Endothelial cell of umbilical vein (primary cell): ENCODE measurements around the gene MUC2. TPM values are rescaled to one million over a fixed set of nuclear protein-coding genes. Genes with fewer than 3 reads are reported as not detected.

Experiments used
- BruUV-seq: library from RNA; stranded (reverse); fragments of 400-500 nt; replicated peaks from 2 replicates; lab custom pipeline; 2021; lab: Mats Ljungman, UMichigan
- CTCF ChIA-PET: fragments of 300-600, 350-600 bp; sonication (Branson Sonifier 250); formaldehyde crosslinking; loops from one replicate; lab custom pipeline; 2021; ENCODE audit warnings: antibody characterized with exemption, inconsistent platforms; lab: Charles Lee
- POLR2A ChIA-PET: fragments of 300-600, 350-600 bp; sonication (Branson Sonifier 250); formaldehyde crosslinking; loops from one replicate; lab custom pipeline; 2021; ENCODE audit warnings: antibody characterized with exemption, inconsistent platforms; lab: Charles Lee
- DNase-seq: peaks from one replicate; pipeline ENCODE4 v3.0.0-alpha.2; 2011; ENCODE audit warnings: low read depth, low spot score
- FAIRE-seq: peaks from 2 replicates; lab custom pipeline; 2011; peaks lifted over from hg19 to GRCh38; lab: Jason Lieb, UNC
- H2AFZ ChIP-seq: 2 replicates; pipeline ENCODE4 v1.6.0; 2012; ENCODE audit warnings: low read depth, low read length, control low read depth, inconsistent platforms
- H3K27ac ChIP-seq: 2 replicates; pipeline ENCODE4 v1.5.1; 2011; ENCODE audit warnings: low read depth, mild to moderate bottlenecking, control low read depth, low read length, moderate library complexity; ENCODE audit not compliant: insufficient read depth
- H3K27me3 ChIP-seq, 2 experiments: 2 replicates each; pipeline versions ENCODE4 v1.6.0 to v1.6.1; 2011; ENCODE audit warnings: low read length in 2 of 2, mixed read lengths in 1 of 2; ENCODE audit not compliant: control insufficient read depth in 2 of 2, insufficient read depth in 2 of 2
- H3K36me3 ChIP-seq, 2 experiments: 2 replicates in 1 of 2; 3 replicates in 1 of 2; pipeline ENCODE4 v1.5.1; 2011; ENCODE audit warnings: low read length in 2 of 2, mild to moderate bottlenecking in 1 of 2, moderate library complexity in 1 of 2; ENCODE audit not compliant: control insufficient read depth in 2 of 2, insufficient read depth in 2 of 2; ENCODE audit errors: extremely low read depth in 1 of 2
- H3K4me1 ChIP-seq: 3 replicates; pipeline ENCODE4 v1.5.1; 2011; ENCODE audit warnings: mild to moderate bottlenecking, low read length; ENCODE audit not compliant: control insufficient read depth, insufficient read depth; ENCODE audit errors: extremely low read depth
- H3K4me2 ChIP-seq: 2 replicates; pipeline ENCODE4 v1.6.1; 2011; ENCODE audit warnings: low read length, control low read depth, mixed read lengths; ENCODE audit not compliant: insufficient read depth
- H3K4me3 ChIP-seq, 3 experiments: fragments of 200-600 bp in 1 of 3; sonication (generic), shearing (Covaris generic) in 1 of 3; replicated peaks in 1 of 3; 2 replicates each; pipeline ENCODE4 v1.5.1; 2011 to 2016; ENCODE audit warnings: control low read depth in 3 of 3, low read length in 3 of 3, mild to moderate bottlenecking in 2 of 3, inconsistent platforms in 1 of 3, low read depth in 1 of 3, moderate library complexity in 1 of 3; ENCODE audit not compliant: insufficient read depth in 1 of 3
- H3K79me2 ChIP-seq: 2 replicates; pipeline ENCODE4 v1.6.0; 2012; ENCODE audit warnings: low read length, inconsistent platforms; ENCODE audit not compliant: control insufficient read depth, insufficient read depth
- H3K9ac ChIP-seq: replicated peaks from 2 replicates; pipeline ENCODE3; 2011; ENCODE audit warnings: low read length, control low read depth; ENCODE audit not compliant: insufficient read depth; ENCODE audit errors: extremely low read depth
- H3K9me1 ChIP-seq: replicated peaks from 3 replicates; pipeline ENCODE4 v1.6.0; 2011; ENCODE audit warnings: mild to moderate bottlenecking, low read length; ENCODE audit not compliant: control insufficient read depth, insufficient read depth; ENCODE audit errors: extremely low read depth
- H3K9me3 ChIP-seq: replicated peaks from 2 replicates; pipeline ENCODE4 v1.5.1; 2012; ENCODE audit warnings: low read length, inconsistent platforms; ENCODE audit not compliant: control insufficient read depth, insufficient read depth
- H4K20me1 ChIP-seq: replicated peaks from 2 replicates; pipeline ENCODE3; 2011; ENCODE audit warnings: mild to moderate bottlenecking, low read length; ENCODE audit not compliant: control insufficient read depth, insufficient read depth; ENCODE audit errors: extremely low read depth
- EZH2 ChIP-seq: IDR thresholded peaks from 2 replicates; pipeline ENCODE4 v1.6.1; 2012; ENCODE audit warnings: borderline replicate concordance, low read depth, mild to moderate bottlenecking, moderate library complexity, low read length, inconsistent platforms; ENCODE audit not compliant: severe bottlenecking
- FOS ChIP-seq: IDR thresholded peaks from 2 replicates; pipeline ENCODE4 v1.6.1; 2011; ENCODE audit warnings: mild to moderate bottlenecking, low read length, moderate library complexity, borderline replicate concordance; ENCODE audit not compliant: insufficient read depth
- GATA2 ChIP-seq: IDR thresholded peaks from 2 replicates; pipeline ENCODE4 v1.7.0; 2011; ENCODE audit warnings: low read depth, mild to moderate bottlenecking, moderate library complexity, mixed read lengths, low read length; ENCODE audit not compliant: insufficient read length, insufficient read depth
- JUN ChIP-seq: IDR thresholded peaks from 2 replicates; pipeline ENCODE4 v1.6.1; 2011; ENCODE audit warnings: borderline replicate concordance, low read depth; ENCODE audit not compliant: insufficient read length, insufficient read depth
- MYC ChIP-seq: IDR thresholded peaks from one replicate; pipeline ENCODE4 v1.6.1; 2011; ENCODE audit warnings: mild to moderate bottlenecking, low read depth, low read length
- POLR2A ChIP-seq: IDR thresholded peaks from 2 replicates; pipeline ENCODE4 v1.6.1; 2012; ENCODE audit warnings: low read depth, mild to moderate bottlenecking, control low read depth, low read length
- POLR2AphosphoS5 ChIP-seq: IDR thresholded peaks from 2 replicates; pipeline ENCODE4 v1.6.1; 2012; ENCODE audit warnings: low read depth, mild to moderate bottlenecking, control low read depth, low read length, moderate library complexity; ENCODE audit not compliant: insufficient read depth
- dilution Hi-C: fragments of 300-500 bp; cut with MboI; formaldehyde crosslinking; loops from one replicate; pipeline ENCODE4 v1.15.0; 2019; ENCODE audit warnings: low sequenced_read_pairs; ENCODE audit not compliant: extremely low pct_ligation_motif_present
- intact Hi-C: fragments of 100-400 bp; cut with micrococcal nuclease; formaldehyde crosslinking; loops from one replicate; pipeline ENCODE4 v1.10.0; 2022
- polyA plus RNA-seq, 4 experiments: library from polyadenylated mRNA; depleted of rRNA in 3 of 4; stranded (reverse) in 3 of 4; unstranded in 1 of 4; fragments of >200 nt; gene quantifications; 2 replicates each; pipeline versions ENCODE4 v1.2.1 to v1.2.3, GENCODE V29; 2011 to 2012; ENCODE audit warnings: missing spikeins in 1 of 4
- total RNA-seq: library from RNA; stranded (reverse); gene quantifications from 2 replicates; pipeline ENCODE4 v1.2.3, GENCODE V29; 2021
- TF ChIP-seq, protein P1 (sequence below), 2 donors: IDR thresholded peaks; 1 replicate in 1 of 2; 2 replicates in 1 of 2; pipeline ENCODE4 v1.5.1; 2011; ENCODE audit warnings: low read length in 2 of 2, mild to moderate bottlenecking in 2 of 2, moderate library complexity in 2 of 2, control low read depth in 1 of 2, inconsistent platforms in 1 of 2, low read depth in 1 of 2; ENCODE audit not compliant: insufficient read depth in 1 of 2; ENCODE audit errors: extremely low read depth in 1 of 2
- TF ChIP-seq, protein P2 (sequence below): IDR thresholded peaks from 2 replicates; pipeline ENCODE4 v1.6.1; 2011; ENCODE audit not compliant: insufficient read depth, insufficient read length

Gene MUC2
- total and polyA plus RNA-seq, 2 donors (not counting 3 experiments of a cell fraction or from before 2014, with no cell fraction given): not detected

DNA sequence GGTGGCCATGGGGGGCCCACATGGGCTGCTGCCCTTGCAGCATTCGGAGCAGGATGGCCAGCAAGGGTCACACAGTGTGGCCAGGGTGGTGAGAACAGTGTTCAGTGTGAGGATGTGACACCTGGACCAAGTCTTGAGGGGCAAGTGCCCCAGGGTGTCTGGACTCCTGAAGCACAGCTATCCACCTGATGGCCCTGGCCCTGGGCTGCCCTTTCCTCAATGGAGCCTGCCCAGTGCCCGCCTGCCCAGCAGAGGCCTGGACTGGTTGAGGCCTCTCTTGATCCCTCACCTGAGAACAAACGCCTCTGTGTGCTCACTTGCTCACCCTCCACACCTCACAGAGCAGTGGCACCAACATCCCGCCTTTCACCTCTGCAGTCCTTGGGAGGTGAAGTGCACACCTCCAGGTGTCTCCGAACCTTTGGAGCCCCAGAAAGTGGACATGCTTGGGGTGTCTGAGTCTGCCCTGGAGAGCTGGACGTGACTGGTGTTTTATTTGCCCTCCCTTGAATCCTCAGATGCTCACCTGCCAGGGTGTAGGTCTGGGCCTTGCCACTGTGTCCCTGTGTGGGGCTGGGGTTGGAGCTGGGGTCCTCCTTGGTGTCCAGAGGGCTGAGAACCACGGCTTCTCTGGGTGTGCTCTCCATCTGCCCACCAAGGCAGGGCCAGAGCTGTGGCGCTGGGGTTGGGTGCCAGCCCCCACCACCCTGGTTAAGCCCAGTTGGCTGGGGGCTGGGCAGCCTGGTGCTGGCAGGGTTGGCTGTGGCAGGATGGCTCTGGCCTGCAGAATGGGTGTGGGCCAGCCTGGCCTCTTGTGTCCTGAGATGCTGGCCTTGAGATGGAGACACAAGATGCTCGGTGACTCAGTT lies 3.8 kb upstream of the MUC2 start:
- no peaks in the 10 kb centered on the region for H3K27me3 ChIP-seq
- no peak overlapping the region for H3K27ac ChIP-seq
- dilution Hi-C loops (no loop called here), intact Hi-C loops (no loop called here)
- H4K20me1 ChIP-seq: no peaks in the 10 kb centered on the region
- H3K4me1 ChIP-seq: peaks cover 9% of the 10 kb centered on the region
- CTCF ChIA-PET: no interaction called here
- no peaks in the 10 kb centered on the region for H3K9me1 ChIP-seq
- POLR2A ChIA-PET: no interaction called here
- H3K79me2 ChIP-seq: no peaks in the 10 kb centered on the region
- H3K36me3 ChIP-seq: no peaks in the 10 kb centered on the region
- DNase-seq: no peak
- TF ChIP-seq EZH2 (no peak), MYC (no peak), GATA2 (no peak), POLR2A (no peak), JUN (no peak), POLR2AphosphoS5 (no peak), FOS (no peak)
- TF ChIP-seq, protein P1, sequence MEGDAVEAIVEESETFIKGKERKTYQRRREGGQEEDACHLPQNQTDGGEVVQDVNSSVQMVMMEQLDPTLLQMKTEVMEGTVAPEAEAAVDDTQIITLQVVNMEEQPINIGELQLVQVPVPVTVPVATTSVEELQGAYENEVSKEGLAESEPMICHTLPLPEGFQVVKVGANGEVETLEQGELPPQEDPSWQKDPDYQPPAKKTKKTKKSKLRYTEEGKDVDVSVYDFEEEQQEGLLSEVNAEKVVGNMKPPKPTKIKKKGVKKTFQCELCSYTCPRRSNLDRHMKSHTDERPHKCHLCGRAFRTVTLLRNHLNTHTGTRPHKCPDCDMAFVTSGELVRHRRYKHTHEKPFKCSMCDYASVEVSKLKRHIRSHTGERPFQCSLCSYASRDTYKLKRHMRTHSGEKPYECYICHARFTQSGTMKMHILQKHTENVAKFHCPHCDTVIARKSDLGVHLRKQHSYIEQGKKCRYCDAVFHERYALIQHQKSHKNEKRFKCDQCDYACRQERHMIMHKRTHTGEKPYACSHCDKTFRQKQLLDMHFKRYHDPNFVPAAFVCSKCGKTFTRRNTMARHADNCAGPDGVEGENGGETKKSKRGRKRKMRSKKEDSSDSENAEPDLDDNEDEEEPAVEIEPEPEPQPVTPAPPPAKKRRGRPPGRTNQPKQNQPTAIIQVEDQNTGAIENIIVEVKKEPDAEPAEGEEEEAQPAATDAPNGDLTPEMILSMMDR (IDR thresholded peaks at IDR 0.05; ENCODE audit: extremely low read depth in 1 of 2, insufficient read depth in 1 of 2, low read depth in 1 of 2, low read length in 2 of 2): no peak
- TF ChIP-seq, protein P2, sequence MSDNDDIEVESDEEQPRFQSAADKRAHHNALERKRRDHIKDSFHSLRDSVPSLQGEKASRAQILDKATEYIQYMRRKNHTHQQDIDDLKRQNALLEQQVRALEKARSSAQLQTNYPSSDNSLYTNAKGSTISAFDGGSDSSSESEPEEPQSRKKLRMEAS: no peak
- no peak overlapping the region for H3K4me2 ChIP-seq
- H3K4me3 ChIP-seq: no peak overlapping the region
- H3K9me3 ChIP-seq: no peaks in the 10 kb centered on the region
- BruUV-seq: no TSS peak
- no peak overlapping the region for H2AFZ ChIP-seq
- no peak for FAIRE-seq
- no peak overlapping the region for H3K9ac ChIP-seq
